ENCODE data around the gene SHISAL1. TPM values are rescaled to one million over a fixed set of nuclear protein-coding genes. Genes with fewer than 3 reads are reported as not detected.

The SHISAL1 gene
- total RNA-seq, 1 experiment from 2014 or later: 1.6 TPM

- BruUV-seq (replicated peaks): no TSS peak
- ChIA-PET POLR2A (no interaction called here), CTCF (interaction anchor here (0.6 kb wide), 2 partner anchors 60 to 166 kb away, joined by 4 read pairs; no protein-coding TSS in a partner anchor)
- no peak overlapping the region for H3K27ac Mint-ChIP-seq (ENCODE audit: low read depth, unreplicated experiment)
- intact Hi-C loops (cut with micrococcal nuclease): no loop called here
- peaks cover 15% of the 10 kb centered on the region for H3K9me3 Mint-ChIP-seq (ENCODE audit: unreplicated experiment)
- H3K36me3 Mint-ChIP-seq (ENCODE audit: insufficient read depth, unreplicated experiment): no peaks in the 10 kb centered on the region
- H3K4me1 Mint-ChIP-seq (ENCODE audit: insufficient read depth, unreplicated experiment): no peaks in the 10 kb centered on the region
- TF ChIP-seq, protein P1, sequence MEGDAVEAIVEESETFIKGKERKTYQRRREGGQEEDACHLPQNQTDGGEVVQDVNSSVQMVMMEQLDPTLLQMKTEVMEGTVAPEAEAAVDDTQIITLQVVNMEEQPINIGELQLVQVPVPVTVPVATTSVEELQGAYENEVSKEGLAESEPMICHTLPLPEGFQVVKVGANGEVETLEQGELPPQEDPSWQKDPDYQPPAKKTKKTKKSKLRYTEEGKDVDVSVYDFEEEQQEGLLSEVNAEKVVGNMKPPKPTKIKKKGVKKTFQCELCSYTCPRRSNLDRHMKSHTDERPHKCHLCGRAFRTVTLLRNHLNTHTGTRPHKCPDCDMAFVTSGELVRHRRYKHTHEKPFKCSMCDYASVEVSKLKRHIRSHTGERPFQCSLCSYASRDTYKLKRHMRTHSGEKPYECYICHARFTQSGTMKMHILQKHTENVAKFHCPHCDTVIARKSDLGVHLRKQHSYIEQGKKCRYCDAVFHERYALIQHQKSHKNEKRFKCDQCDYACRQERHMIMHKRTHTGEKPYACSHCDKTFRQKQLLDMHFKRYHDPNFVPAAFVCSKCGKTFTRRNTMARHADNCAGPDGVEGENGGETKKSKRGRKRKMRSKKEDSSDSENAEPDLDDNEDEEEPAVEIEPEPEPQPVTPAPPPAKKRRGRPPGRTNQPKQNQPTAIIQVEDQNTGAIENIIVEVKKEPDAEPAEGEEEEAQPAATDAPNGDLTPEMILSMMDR (IDR thresholded peaks at IDR 0.05; ENCODE audit: unreplicated experiment): no peak
- H3K4me3 Mint-ChIP-seq (ENCODE audit: unreplicated experiment): no peak overlapping the region
- H3K27me3 Mint-ChIP-seq (ENCODE audit: insufficient read depth, unreplicated experiment): no peaks in the 10 kb centered on the region
- no peak for DNase-seq (ENCODE audit: unreplicated experiment)
Measured at GRCh38 chr22:44291674-44292360, 20.9 kb downstream of the SHISAL1 start.

DNA sequence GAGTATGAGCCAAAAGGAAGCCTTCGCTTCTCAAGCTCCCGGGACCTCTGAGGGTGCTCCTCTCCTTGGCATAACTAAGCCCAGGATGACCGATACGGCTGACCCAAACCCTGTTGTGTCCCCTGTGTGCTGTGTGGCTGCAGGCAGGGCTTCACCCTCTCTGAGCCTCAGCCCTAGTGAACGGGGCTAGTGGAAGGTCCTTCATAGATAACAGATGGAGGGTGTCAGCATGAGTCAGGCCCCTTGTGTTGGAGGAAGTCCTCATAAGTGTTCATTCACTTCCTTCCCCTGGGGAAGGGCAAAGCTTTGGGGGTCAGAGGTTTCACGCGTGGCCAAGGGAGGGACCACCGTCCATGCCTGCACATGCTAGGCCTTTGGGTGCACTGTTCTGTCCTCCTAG, 21.5 kb downstream of the SHISAL1 start:
- no peaks in the 10 kb centered on the region for H3K27me3 Mint-ChIP-seq (ENCODE audit: insufficient read depth, unreplicated experiment)
- ChIA-PET CTCF (no interaction called here), POLR2A (no interaction called here)
- H3K36me3 Mint-ChIP-seq (ENCODE audit: insufficient read depth, unreplicated experiment): no peaks in the 10 kb centered on the region
- TF ChIP-seq, protein P1 (IDR thresholded peaks at IDR 0.05; ENCODE audit: unreplicated experiment): no peak
- BruUV-seq (replicated peaks): no TSS peak
- intact Hi-C loops (cut with micrococcal nuclease): no loop called here
- H3K9me3 Mint-ChIP-seq (ENCODE audit: unreplicated experiment): peaks cover 15% of the 10 kb centered on the region
- DNase-seq (ENCODE audit: unreplicated experiment): no peak
- no peak overlapping the region for H3K27ac Mint-ChIP-seq (ENCODE audit: low read depth, unreplicated experiment)
- H3K4me1 Mint-ChIP-seq (ENCODE audit: insufficient read depth, unreplicated experiment): no peaks in the 10 kb centered on the region
- no peak overlapping the region for H3K4me3 Mint-ChIP-seq (ENCODE audit: unreplicated experiment)

DNA sequence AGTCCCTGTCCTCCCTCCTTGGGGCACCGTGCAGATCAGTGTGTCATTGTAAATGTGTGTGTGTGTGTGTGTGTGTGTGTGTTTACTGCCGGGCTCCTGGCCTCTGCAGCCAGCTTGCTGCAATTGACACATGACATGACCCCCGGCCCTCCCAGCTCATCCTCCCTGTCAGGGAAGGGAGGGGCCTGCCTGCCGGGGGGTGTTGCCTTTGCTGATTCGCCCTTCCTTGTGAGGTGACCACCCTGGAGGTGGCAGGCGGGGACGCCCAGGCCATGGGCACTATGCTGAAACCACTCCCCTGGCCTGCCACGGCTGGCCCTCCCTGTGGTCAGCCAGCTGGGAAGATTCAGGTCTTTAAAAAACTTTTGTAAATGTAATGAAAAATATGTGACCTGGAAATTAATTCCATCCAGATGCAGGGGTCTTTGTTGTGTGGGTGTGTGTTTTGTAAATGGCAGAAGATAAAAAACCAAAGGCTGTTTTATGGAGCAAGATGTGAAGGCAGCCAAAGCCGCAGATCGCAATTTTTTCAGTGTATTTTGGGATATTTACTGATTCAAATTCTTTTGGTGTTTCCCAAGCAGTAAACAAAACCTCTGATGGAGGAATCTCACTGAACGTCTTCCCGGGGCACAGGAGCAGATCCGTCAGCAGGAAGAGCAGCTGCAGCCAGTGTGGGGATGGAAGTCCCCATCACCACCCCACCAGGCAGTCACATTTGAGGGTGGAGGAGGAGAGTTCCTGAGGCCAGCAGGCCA, 23.2 kb downstream of the SHISAL1 start:
- no peak overlapping the region for H3K4me3 Mint-ChIP-seq (ENCODE audit: unreplicated experiment)
- peaks cover 9% of the 10 kb centered on the region for H3K9me3 Mint-ChIP-seq (ENCODE audit: unreplicated experiment)
- H3K27ac Mint-ChIP-seq (ENCODE audit: low read depth, unreplicated experiment): no peak overlapping the region
- DNase-seq (ENCODE audit: unreplicated experiment): no peak
- H3K36me3 Mint-ChIP-seq (ENCODE audit: insufficient read depth, unreplicated experiment): no peaks in the 10 kb centered on the region
- CTCF ChIA-PET: interaction anchor here (0.6 to 0.7 kb wide), 2 partner anchors 626 to 1090 kb away, joined by 3 read pairs; no protein-coding TSS in a partner anchor
- peaks cover 7% of the 10 kb centered on the region for H3K27me3 Mint-ChIP-seq (ENCODE audit: insufficient read depth, unreplicated experiment)
- no TSS peak for BruUV-seq (replicated peaks)
- intact Hi-C loops (cut with micrococcal nuclease): no loop called here
- POLR2A ChIA-PET: interaction anchor here (0.6 kb wide), 1 partner anchor 28 kb away, joined by 3 read pairs; no protein-coding TSS in a partner anchor
- TF ChIP-seq, protein P1 (IDR thresholded peaks at IDR 0.05; ENCODE audit: unreplicated experiment): no peak
- H3K4me1 Mint-ChIP-seq (ENCODE audit: insufficient read depth, unreplicated experiment): no peaks in the 10 kb centered on the region

DNA sequence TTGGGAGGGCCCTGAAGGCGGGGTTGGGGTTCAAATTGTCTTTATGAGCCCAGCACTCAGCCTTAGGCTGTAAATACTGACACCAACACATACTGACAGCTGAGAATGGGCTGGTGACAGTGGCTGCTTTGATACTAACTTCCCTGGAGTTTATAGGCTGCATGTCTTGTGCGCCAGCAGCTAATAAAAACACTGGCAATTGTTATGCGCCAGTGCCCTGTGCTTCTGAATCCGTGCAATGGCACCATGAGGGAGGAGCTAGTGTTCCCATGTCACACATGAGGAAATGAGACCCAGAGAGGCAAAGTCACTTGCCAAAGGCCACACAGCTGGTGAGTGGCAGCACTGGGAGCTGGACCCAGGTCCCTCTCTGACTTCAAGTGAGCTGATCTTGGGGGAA, 23.8 kb downstream of the SHISAL1 start:
- intact Hi-C loops (cut with micrococcal nuclease): no loop called here
- Mint-ChIP-seq H3K27ac (ENCODE audit: low read depth, unreplicated experiment) (no peak overlapping the region), H3K27me3 (ENCODE audit: insufficient read depth, unreplicated experiment) (peaks cover 11% of the 10 kb centered on the region), H3K4me1 (ENCODE audit: insufficient read depth, unreplicated experiment) (no peaks in the 10 kb centered on the region), H3K36me3 (ENCODE audit: insufficient read depth, unreplicated experiment) (no peaks in the 10 kb centered on the region), H3K9me3 (ENCODE audit: unreplicated experiment) (peaks cover 2% of the 10 kb centered on the region), H3K4me3 (ENCODE audit: unreplicated experiment) (no peak overlapping the region)
- TF ChIP-seq, protein P1 (IDR thresholded peaks at IDR 0.05; ENCODE audit: unreplicated experiment): no peak
- no TSS peak for BruUV-seq (replicated peaks)
- POLR2A ChIA-PET: no interaction called here
- DNase-seq (ENCODE audit: unreplicated experiment): no peak
- CTCF ChIA-PET: interaction anchor here (0.7 kb wide), 1 partner anchor 1090 kb away, joined by 3 read pairs; no protein-coding TSS in a partner anchor
